ENCODE measurements around the gene DMWD. TPM values are rescaled to one million over a fixed set of nuclear protein-coding genes. Genes with fewer than 3 reads are reported as not detected.

The DMWD gene
- total RNA-seq, 2 experiments from 2014 or later = 28.6 to 31.5 TPM

DNA sequence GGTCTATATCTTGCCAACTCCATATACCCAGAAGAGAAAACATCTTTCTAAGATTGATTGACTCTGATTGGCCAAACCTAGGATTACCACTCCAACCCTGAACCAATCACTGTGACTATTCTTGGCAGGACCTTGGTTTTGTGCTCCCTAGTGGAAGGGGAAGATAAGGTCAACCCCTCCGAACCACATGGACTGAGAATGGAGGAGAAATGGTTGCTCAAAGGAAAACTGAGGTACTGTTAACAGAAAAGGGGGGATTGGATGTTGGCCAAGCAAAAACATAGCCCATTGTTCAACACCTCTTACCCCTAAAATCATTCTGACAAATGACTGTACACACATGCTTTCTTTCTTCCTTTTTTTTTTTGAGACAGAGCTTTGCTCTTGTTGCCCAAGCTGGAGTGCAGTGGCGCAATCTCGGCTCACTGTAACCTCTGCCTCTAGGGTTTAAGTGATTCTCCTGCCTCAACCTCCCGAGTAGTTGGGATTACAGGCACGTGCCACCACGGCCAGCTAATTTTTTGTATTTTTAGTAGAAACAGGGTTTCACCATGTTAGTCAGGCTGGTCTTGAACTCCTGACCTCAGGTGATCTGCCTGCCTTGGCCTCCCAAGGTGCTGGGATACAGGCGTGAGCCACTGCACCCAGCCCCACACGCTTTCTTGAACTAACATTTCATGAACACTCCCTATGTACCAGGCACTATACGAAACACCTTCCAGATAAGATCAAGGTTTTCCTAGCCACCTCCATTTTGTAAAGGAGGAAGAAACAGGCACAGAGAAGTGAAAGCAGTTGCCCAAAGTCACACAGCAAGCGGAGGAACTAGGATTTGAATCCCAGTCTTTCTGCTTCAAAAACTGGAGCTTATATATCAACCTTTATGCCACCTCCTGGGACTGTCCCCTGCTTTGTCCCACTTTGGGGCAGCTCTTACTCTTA is 52.9 kb downstream of the DMWD start:
- ATAC-seq (ENCODE audit: poor library complexity) = no peak
- no peak overlapping the region for H3K27ac ChIP-seq (ENCODE audit: low read depth in 1 of 2, low read length in 2 of 2)
- H3K4me3 ChIP-seq (ENCODE audit: low read length) = no peak overlapping the region
- no peaks in the 10 kb centered on the region for H3K9me3 ChIP-seq (ENCODE audit: control insufficient read depth in 1 of 2, insufficient read depth in 1 of 2, low read length in 2 of 2)
- Mint-ChIP-seq H3K27me3 (peaks cover 5% of the 10 kb centered on the region), H3K36me3 (ENCODE audit: low read depth) (no peaks in the 10 kb centered on the region), H3K4me3 (no peak overlapping the region), H3K27ac (no peak overlapping the region), H3K4me1 (ENCODE audit: low read depth) (no peaks in the 10 kb centered on the region), H3K9me3 (no peaks in the 10 kb centered on the region)
- TF ChIP-seq CTCF (IDR thresholded peaks at IDR 0.05) = no peak
- H3K4me1 ChIP-seq (ENCODE audit: insufficient read depth, low read length) = no peaks in the 10 kb centered on the region
- intact Hi-C loops (cut with DNase I, micrococcal nuclease) = no loop called here
- ChIA-PET CTCF (no interaction called here), POLR2A (no interaction called here)
- H3K27me3 ChIP-seq (ENCODE audit: control insufficient read depth in 1 of 2, insufficient read depth in 2 of 2, low read length in 2 of 2) = no peaks in the 10 kb centered on the region
- no peaks in the 10 kb centered on the region for H3K36me3 ChIP-seq (ENCODE audit: insufficient read depth, low read length)
- no peak for DNase-seq

GRCh38 chr19:45733160-45733810 is 59.4 kb downstream of the DMWD start, which contains the start of gene MEIOSIN:
MEIOSIN (plus strand) TSS chr19:45733439; CDS start chr19:45735377, 1,938 bp downstream.
- CTCF ChIA-PET = no interaction called here
- Histone ChIP-seq H3K27me3 (ENCODE audit: control insufficient read depth in 1 of 2, insufficient read depth in 2 of 2, low read length in 2 of 2) (no peaks in the 10 kb centered on the region), H3K4me1 (ENCODE audit: insufficient read depth, low read length) (peaks cover 27% of the 10 kb centered on the region), H3K27ac (ENCODE audit: low read depth in 1 of 2, low read length in 2 of 2) (no peak within 1 kb of the TSS), H3K4me3 (ENCODE audit: low read length) (no peak within 1 kb of the TSS), H3K9me3 (ENCODE audit: control insufficient read depth in 1 of 2, insufficient read depth in 1 of 2, low read length in 2 of 2) (no peaks in the 10 kb centered on the region), H3K36me3 (ENCODE audit: insufficient read depth, low read length) (no peaks in the 10 kb centered on the region)
- Mint-ChIP-seq H3K4me1 (ENCODE audit: low read depth) (peaks cover 24% of the 10 kb centered on the region), H3K27ac (no peak within 1 kb of the TSS), H3K27me3 (no peaks in the 10 kb centered on the region), H3K9me3 (no peaks in the 10 kb centered on the region), H3K4me3 (peak within 1 kb of the TSS; percentile 64), H3K36me3 (ENCODE audit: low read depth) (peaks cover 12% of the 10 kb centered on the region)
- TF ChIP-seq CTCF (IDR thresholded peaks at IDR 0.05) = no peak
- ATAC-seq (ENCODE audit: poor library complexity) (no peak), DNase-seq (peak in 1 of 14 experiments; percentile 42)
- intact Hi-C loops (cut with DNase I, micrococcal nuclease) = loop anchor here in 1 of 2 experiments (2.0 to 5.0 kb wide), 2 partner anchors 38 to 154 kb away; partner anchors contain the start of gene IRF2BP1
- POLR2A ChIA-PET = interaction anchor here (0.9 kb wide), 1 partner anchor 16 kb away, joined by 3 read pairs; no protein-coding TSS in a partner anchor

Other genes with a start within 250 kb of the DMWD start
- gene OPA3, start 208.0 kb downstream of the DMWD start, total RNA-seq = 1 to 10 TPM; 3.1 to 3.2 TPM
- gene GPR4, start 190.6 kb downstream of the DMWD start, total RNA-seq = not detected
- gene EML2, start 153.4 kb downstream of the DMWD start, total RNA-seq = 10 to 100 TPM; 29.2 to 30.4 TPM
- 1 to 10 TPM; 2.4 to 3.0 TPM for gene GIPR, start 124.6 kb downstream of the DMWD start, total RNA-seq
- 100 to 1,000 TPM; 367 to 369 TPM for gene SNRPD2, start 100.9 kb downstream of the DMWD start, total RNA-seq
- gene QPCTL, start 100.2 kb downstream of the DMWD start, total RNA-seq = 1 to 10 TPM; 3.7 to 5.0 TPM
- 10 to 100 TPM; 17.2 to 17.5 TPM for gene FBXO46, start 61.9 kb downstream of the DMWD start, total RNA-seq
- gene MEIOSIN, start 59.4 kb downstream of the DMWD start, total RNA-seq = not detected
- gene SIX5, start 23.6 kb downstream of the DMWD start, total RNA-seq = under 1 TPM; 0.58 to 0.59 TPM
- 10 to 100 TPM; 24.0 to 24.9 TPM for gene DMPK, start 10.4 kb downstream of the DMWD start, total RNA-seq
- under 1 TPM; 0.17 to 0.25 TPM for gene RSPH6A, start 22.5 kb upstream of the DMWD start, total RNA-seq
- 10 to 100 TPM; 63.3 to 65.0 TPM for gene SYMPK, start 70.3 kb upstream of the DMWD start, total RNA-seq
- gene FOXA3, start 71.5 kb upstream of the DMWD start, total RNA-seq = not detected
- gene IRF2BP1, start 93.3 kb upstream of the DMWD start, total RNA-seq = 10 to 100 TPM; 21.0 to 21.6 TPM
- 1 to 10 TPM; 4.1 to 4.7 TPM for gene MYPOP, start 109.8 kb upstream of the DMWD start, total RNA-seq
- gene NANOS2, start 121.9 kb upstream of the DMWD start, total RNA-seq = not detected
- not detected for gene NOVA2, start 181.0 kb upstream of the DMWD start, total RNA-seq
- gene CCDC61, start 202.6 kb upstream of the DMWD start, total RNA-seq = 1 to 10 TPM; 4.9 to 6.6 TPM
- gene PGLYRP1, start 230.2 kb upstream of the DMWD start, total RNA-seq = not detected
- gene IGFL4, start 248.2 kb upstream of the DMWD start, total RNA-seq = not detected